Measurements from ENCODE around the gene CETP. TPM values are rescaled to one million over a fixed set of nuclear protein-coding genes. Genes with fewer than 3 reads are reported as not detected.

The CETP gene
- total and polyA plus RNA-seq, 2 of the 8 experiments (the other 6 are each of a cell fraction or from before 2014, with no cell fraction given) = not detected

- H3K79me1 ChIP-seq (ENCODE audit: low read depth, low read length) = no peaks in the 10 kb centered on the region
- H3K79me2 ChIP-seq (ENCODE audit: control insufficient read depth in 1 of 2, insufficient read depth in 2 of 2, low read length in 2 of 2) = no peaks in the 10 kb centered on the region
- H4K20me1 ChIP-seq (replicated peaks in 1 of 2; ENCODE audit: control insufficient read depth in 1 of 2, insufficient read depth in 2 of 2, low read length in 2 of 2) = peaks cover 2 to 3% of the 10 kb centered on the region in 2 experiments
- H4K91ac ChIP-seq (replicated peaks; ENCODE audit: insufficient read length, low read length) = no peak overlapping the region
- POLR2A ChIA-PET (ENCODE audit: partially characterized antibody) = interaction anchor here (1.0 to 8.0 kb wide), 4 partner anchors 7 to 67 kb away, joined by 3 to 125 read pairs (median 4); partner anchors contain the start of gene HERPUD1
- no peaks in the 10 kb centered on the region for H3K23me2 ChIP-seq (ENCODE audit: low read depth, low read length)
- H4K5ac ChIP-seq (ENCODE audit: insufficient read length, low read depth, low read length) = no peak overlapping the region
- no peak overlapping the region for H3K4me2 ChIP-seq (ENCODE audit: insufficient read depth in 1 of 2, low read depth in 2 of 2, low read length in 2 of 2)
- peaks cover 17 to 84% (median 66%) of the 10 kb centered on the region in 4 experiments for H3K36me3 ChIP-seq (ENCODE audit: control insufficient read depth in 2 of 4, insufficient read depth in 4 of 4, low read length in 3 of 4)
- no peak overlapping the region for H3K18ac ChIP-seq (ENCODE audit: extremely low read depth, low read length)
- H3K27me3 ChIP-seq (replicated peaks in 1 of 4; ENCODE audit: control insufficient read depth in 3 of 4, extremely low read depth in 1 of 4, insufficient read depth in 3 of 4, low read length in 3 of 4) = no peaks in the 10 kb centered on the region
- H3K27ac ChIP-seq (ENCODE audit: low read depth, low read length) = no peak overlapping the region
- no peak overlapping the region for H3K4me3 ChIP-seq (ENCODE audit: extremely low read depth in 1 of 4, insufficient read depth in 2 of 4, low read depth in 3 of 4, low read length in 4 of 4)
- no peaks in the 10 kb centered on the region for H3K9me3 ChIP-seq (ENCODE audit: insufficient read depth in 2 of 2, low read depth in 1 of 2, low read length in 1 of 2)
- no peak overlapping the region for H3K4ac ChIP-seq (replicated peaks; ENCODE audit: insufficient read length, low read depth, low read length)
- no peak overlapping the region for H3K56ac ChIP-seq (replicated peaks; ENCODE audit: insufficient read length, low read depth, low read length)
- no peak for DNase-seq (ENCODE audit: low read depth in 1 of 2, low spot score in 2 of 2)
- 97% methylated on average over 2 of the region's 2 CpGs; no CpG with 5 or more reads in 1 of the 2 experiments for WGBS, 2 experiments (ENCODE audit: extremely low coverage in 1 of 2, insufficient coverage in 1 of 2, insufficient read length in 1 of 2, insufficient replicate concordance in 2 of 2, low coverage in 1 of 2, low lambda C conversion rate in 2 of 2, missing lambda C conversion rate in 1 of 2)
- H3K9ac ChIP-seq (replicated peaks in 1 of 4; ENCODE audit: extremely low read depth in 1 of 4, low read depth in 3 of 4, low read length in 3 of 4) = no peak overlapping the region
- no peak overlapping the region for H4K8ac ChIP-seq (ENCODE audit: extremely low read depth, insufficient read depth, low read length)
- H3K4me1 ChIP-seq (replicated peaks in 1 of 4; ENCODE audit: control insufficient read depth in 3 of 4, insufficient read depth in 4 of 4, low read length in 3 of 4) = no peaks in the 10 kb centered on the region
- H2BK120ac ChIP-seq (replicated peaks; ENCODE audit: low read depth, low read length) = no peak overlapping the region
- no peak overlapping the region for H2BK15ac ChIP-seq (ENCODE audit: low read length)
- H2AK5ac ChIP-seq (ENCODE audit: low read depth, low read length) = no peak overlapping the region
- no peak overlapping the region for H2BK5ac ChIP-seq (ENCODE audit: low read depth, low read length)
- no peak overlapping the region for H2BK20ac ChIP-seq (ENCODE audit: low read length)
- no peak for FAIRE-seq
- H2AFZ ChIP-seq (ENCODE audit: low read length) = no peak overlapping the region
- CTCF ChIA-PET (ENCODE audit: partially characterized antibody) = interaction anchor here (0.7 to 1.9 kb wide), 6 partner anchors 10 to 875 kb away, joined by 3 to 15 read pairs (median 3); no protein-coding TSS in a partner anchor
- H3K23ac ChIP-seq (ENCODE audit: insufficient read length) = no peak overlapping the region
- H3K14ac ChIP-seq (ENCODE audit: insufficient read length) = no peak overlapping the region
- H2BK12ac ChIP-seq (ENCODE audit: low read depth, low read length) = no peak overlapping the region
- TF ChIP-seq ASH2L (IDR thresholded peaks at IDR 0.05; ENCODE audit: low read length) (no peak), EZH2 (IDR thresholded peaks at IDR 0.05; ENCODE audit: low read depth, low read length, severe bottlenecking) (no peak), SP4 (IDR thresholded peaks at IDR 0.05; ENCODE audit: low read length) (no peak), CHD2 (IDR thresholded peaks at IDR 0.05; ENCODE audit: low read length) (no peak), KDM5A (IDR thresholded peaks at IDR 0.05; ENCODE audit: low read length) (no peak), EGR1 (IDR thresholded peaks at IDR 0.05; ENCODE audit: borderline replicate concordance, low read depth, low read length) (no peak), JUND (IDR thresholded peaks at IDR 0.05; ENCODE audit: low read length) (no peak), NRF1 (IDR thresholded peaks at IDR 0.05; ENCODE audit: low read depth, low read length) (no peak), ZNF274 (IDR thresholded peaks at IDR 0.05; ENCODE audit: borderline replicate concordance, extremely low read depth, low read length) (no peak), RNF2 (IDR thresholded peaks at IDR 0.05; ENCODE audit: borderline replicate concordance, low read depth, low read length, missing control alignments, poor library complexity, severe bottlenecking) (no peak), SP1 (IDR thresholded peaks at IDR 0.05; ENCODE audit: low read depth, low read length) (no peak), SIN3A (conservative IDR thresholded peaks at IDR 0.05 in 1 of 2, IDR thresholded peaks at IDR 0.05 in 1 of 2; ENCODE audit: low read depth in 1 of 2, low read length in 2 of 2) (no peak), TAF7 (optimal IDR thresholded peaks at IDR 0.05; ENCODE audit: borderline replicate concordance, low read depth, low read length) (no peak), SAP30 (IDR thresholded peaks at IDR 0.05; ENCODE audit: insufficient read depth, insufficient replicate concordance, low read length) (no peak)
Observed at GRCh38 chr16:56941092-56941491, 20.7 kb upstream of the CETP start.
